ENCODE results near the gene PDZD2.

DNA sequence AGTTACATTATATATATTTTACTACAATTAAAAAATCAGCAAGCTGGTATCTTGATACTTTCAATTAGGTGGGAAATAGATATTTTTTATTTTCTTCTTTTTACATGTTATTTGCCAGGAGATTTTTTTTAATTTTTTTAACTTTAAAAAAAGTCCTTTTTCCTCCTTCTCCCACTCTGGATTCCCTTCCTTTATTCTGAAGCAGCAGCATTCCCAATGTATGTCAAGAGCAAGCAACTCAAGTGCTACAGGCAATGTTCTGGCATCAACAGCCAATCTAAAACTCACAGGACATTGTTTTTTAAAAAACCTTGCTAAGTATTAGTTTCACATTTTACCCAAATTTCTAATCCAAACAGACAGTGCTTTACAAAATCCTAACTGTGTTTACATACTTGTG lies 493.8 kb downstream of the PDZD2 start:
- TF ChIP-seq EGR1 (IDR thresholded peaks at IDR 0.05; ENCODE audit: low read depth) (no peak), EZH2phosphoT487 (IDR thresholded peaks at IDR 0.05; ENCODE audit: borderline replicate concordance) (no peak), RAD21 (IDR thresholded peaks at IDR 0.05; ENCODE audit: low read depth) (no peak), CEBPB (IDR thresholded peaks at IDR 0.05; ENCODE audit: low read depth) (no peak), JUND (IDR thresholded peaks at IDR 0.05) (no peak), SP1 (IDR thresholded peaks at IDR 0.05; ENCODE audit: low read depth) (no peak), TCF7L2 (IDR thresholded peaks at IDR 0.05; ENCODE audit: borderline replicate concordance, extremely low read depth, insufficient read depth, insufficient read length) (no peak), YY1 (IDR thresholded peaks at IDR 0.05; ENCODE audit: extremely low read depth, insufficient replicate concordance, low read depth, low read length) (no peak)
- TF ChIP-seq, protein P1, sequence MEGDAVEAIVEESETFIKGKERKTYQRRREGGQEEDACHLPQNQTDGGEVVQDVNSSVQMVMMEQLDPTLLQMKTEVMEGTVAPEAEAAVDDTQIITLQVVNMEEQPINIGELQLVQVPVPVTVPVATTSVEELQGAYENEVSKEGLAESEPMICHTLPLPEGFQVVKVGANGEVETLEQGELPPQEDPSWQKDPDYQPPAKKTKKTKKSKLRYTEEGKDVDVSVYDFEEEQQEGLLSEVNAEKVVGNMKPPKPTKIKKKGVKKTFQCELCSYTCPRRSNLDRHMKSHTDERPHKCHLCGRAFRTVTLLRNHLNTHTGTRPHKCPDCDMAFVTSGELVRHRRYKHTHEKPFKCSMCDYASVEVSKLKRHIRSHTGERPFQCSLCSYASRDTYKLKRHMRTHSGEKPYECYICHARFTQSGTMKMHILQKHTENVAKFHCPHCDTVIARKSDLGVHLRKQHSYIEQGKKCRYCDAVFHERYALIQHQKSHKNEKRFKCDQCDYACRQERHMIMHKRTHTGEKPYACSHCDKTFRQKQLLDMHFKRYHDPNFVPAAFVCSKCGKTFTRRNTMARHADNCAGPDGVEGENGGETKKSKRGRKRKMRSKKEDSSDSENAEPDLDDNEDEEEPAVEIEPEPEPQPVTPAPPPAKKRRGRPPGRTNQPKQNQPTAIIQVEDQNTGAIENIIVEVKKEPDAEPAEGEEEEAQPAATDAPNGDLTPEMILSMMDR (IDR thresholded peaks at IDR 0.05 in 2 of 3, conservative IDR thresholded peaks at IDR 0.05 in 1 of 3; ENCODE audit: borderline replicate concordance in 1 of 3, insufficient read depth in 1 of 3, low read depth in 2 of 3, low read length in 2 of 3): no peak
- TF ChIP-seq, protein P2, sequence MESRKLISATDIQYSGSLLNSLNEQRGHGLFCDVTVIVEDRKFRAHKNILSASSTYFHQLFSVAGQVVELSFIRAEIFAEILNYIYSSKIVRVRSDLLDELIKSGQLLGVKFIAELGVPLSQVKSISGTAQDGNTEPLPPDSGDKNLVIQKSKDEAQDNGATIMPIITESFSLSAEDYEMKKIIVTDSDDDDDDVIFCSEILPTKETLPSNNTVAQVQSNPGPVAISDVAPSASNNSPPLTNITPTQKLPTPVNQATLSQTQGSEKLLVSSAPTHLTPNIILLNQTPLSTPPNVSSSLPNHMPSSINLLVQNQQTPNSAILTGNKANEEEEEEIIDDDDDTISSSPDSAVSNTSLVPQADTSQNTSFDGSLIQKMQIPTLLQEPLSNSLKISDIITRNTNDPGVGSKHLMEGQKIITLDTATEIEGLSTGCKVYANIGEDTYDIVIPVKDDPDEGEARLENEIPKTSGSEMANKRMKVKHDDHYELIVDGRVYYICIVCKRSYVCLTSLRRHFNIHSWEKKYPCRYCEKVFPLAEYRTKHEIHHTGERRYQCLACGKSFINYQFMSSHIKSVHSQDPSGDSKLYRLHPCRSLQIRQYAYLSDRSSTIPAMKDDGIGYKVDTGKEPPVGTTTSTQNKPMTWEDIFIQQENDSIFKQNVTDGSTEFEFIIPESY (IDR thresholded peaks at IDR 0.05; ENCODE audit: extremely low read depth, insufficient replicate concordance, low read length): no peak
- TF ChIP-seq, protein P3, sequence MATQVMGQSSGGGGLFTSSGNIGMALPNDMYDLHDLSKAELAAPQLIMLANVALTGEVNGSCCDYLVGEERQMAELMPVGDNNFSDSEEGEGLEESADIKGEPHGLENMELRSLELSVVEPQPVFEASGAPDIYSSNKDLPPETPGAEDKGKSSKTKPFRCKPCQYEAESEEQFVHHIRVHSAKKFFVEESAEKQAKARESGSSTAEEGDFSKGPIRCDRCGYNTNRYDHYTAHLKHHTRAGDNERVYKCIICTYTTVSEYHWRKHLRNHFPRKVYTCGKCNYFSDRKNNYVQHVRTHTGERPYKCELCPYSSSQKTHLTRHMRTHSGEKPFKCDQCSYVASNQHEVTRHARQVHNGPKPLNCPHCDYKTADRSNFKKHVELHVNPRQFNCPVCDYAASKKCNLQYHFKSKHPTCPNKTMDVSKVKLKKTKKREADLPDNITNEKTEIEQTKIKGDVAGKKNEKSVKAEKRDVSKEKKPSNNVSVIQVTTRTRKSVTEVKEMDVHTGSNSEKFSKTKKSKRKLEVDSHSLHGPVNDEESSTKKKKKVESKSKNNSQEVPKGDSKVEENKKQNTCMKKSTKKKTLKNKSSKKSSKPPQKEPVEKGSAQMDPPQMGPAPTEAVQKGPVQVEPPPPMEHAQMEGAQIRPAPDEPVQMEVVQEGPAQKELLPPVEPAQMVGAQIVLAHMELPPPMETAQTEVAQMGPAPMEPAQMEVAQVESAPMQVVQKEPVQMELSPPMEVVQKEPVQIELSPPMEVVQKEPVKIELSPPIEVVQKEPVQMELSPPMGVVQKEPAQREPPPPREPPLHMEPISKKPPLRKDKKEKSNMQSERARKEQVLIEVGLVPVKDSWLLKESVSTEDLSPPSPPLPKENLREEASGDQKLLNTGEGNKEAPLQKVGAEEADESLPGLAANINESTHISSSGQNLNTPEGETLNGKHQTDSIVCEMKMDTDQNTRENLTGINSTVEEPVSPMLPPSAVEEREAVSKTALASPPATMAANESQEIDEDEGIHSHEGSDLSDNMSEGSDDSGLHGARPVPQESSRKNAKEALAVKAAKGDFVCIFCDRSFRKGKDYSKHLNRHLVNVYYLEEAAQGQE (IDR thresholded peaks at IDR 0.05; ENCODE audit: low read depth): no peak
- TF ChIP-seq, protein P4, sequence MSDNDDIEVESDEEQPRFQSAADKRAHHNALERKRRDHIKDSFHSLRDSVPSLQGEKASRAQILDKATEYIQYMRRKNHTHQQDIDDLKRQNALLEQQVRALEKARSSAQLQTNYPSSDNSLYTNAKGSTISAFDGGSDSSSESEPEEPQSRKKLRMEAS (IDR thresholded peaks at IDR 0.05): no peak
